Stimulated activated naive CD4-positive, alpha-beta T cell treated with Interleukin-2 at 50 U/mL for 16 hours (primary cell): ENCODE measurements around the gene LTBP2.

Experiments used
- DNase-seq: peaks from one replicate; lab custom pipeline; 2025; lab: John Stamatoyannopoulos, UW

Gene LTBP2

DNA sequence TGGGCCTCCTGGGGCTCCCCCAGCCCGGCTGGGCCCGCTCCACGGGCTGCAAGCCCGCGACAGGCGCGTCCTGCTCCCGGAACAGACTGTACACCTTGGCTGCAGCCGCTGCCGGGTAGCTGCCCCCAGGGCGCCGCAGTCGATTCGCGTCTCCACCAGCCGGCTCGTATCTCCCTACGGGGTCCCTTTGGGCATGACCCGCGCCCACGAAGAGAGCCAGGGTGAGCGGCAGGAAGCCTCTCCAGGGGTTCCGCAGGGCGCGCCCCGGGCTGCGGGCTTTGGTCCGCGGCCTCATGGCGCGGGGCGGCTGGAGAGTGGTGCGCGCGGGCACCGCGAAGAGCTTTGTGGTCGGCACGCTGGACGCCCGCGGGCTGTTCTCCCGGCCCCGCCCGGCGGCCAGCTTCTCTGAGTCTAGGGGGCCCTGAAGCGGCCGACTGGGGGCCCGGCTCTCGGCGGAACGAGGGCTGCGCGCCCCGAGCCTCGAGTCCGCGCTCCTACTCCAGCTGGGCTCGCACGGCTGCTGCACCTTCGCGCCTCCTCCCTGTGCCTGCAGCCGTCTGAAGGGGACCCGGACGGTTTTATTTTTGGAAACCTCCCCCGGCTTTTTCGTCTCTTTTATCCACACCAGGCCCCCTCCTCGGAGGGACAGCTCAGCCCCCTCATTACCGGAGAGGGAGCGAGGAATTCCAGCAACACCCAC lies at the start of gene LTBP2:
LTBP2 (minus strand) TSS at position 588 of the 700 bp plus-strand sequence; CDS start at position 295, 293 bp downstream.
- no peak for DNase-seq

DNA sequence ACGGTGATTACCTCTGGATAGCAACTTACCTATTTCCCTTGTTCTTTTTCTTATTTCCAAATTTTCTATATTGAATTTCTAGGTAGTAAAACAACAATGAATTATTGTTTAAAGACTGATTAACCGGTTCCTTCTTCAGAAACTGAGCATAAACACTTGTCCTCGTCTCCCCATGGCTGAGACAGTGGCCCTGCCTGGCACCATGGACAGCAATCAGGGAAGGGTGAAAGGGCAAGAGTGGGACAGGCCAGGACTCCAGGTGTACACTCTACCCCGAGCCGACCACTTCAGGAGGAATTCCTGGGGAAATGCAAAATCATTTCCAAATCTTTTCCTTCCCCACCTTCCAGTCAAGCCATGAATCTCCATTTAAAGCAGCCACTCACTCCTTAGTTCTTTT lies 48.8 kb upstream of the LTBP2 start:
- DNase-seq = no peak

- DNase-seq = no peak
These were observed 48.1 kb upstream of the LTBP2 start for GRCh38 chr14:74660167-74660566.

DNA sequence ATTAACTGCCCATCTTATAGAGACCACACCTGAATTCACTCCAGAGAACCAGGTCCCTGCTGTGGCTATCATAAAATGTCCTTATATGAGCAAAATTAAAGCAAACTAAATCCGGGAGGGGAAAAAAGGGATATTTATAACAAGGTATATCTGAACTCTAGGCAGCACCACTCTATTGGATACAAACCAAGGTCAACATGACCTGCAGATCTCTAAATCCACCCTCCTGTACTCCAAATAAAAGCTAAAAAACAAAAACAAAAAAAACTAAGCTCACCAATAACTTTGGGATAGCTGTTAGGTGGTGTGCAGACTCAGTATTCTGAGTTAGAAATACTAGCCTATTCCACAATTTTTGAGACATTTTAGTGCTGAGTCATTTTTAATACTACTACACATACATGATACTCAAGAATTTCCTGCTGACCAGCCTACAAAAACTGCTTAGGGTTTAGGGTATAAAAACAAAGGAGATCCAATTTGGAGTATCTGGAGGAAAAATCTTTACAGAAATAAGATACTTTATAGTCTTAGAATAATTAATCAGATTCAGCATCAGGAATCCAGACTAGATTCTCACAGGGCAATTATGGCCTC lies 46.6 kb upstream of the LTBP2 start:
- no peak for DNase-seq

- no peak for DNase-seq
These were observed 44.9 kb upstream of the LTBP2 start for GRCh38 chr14:74656964-74657363.

DNA sequence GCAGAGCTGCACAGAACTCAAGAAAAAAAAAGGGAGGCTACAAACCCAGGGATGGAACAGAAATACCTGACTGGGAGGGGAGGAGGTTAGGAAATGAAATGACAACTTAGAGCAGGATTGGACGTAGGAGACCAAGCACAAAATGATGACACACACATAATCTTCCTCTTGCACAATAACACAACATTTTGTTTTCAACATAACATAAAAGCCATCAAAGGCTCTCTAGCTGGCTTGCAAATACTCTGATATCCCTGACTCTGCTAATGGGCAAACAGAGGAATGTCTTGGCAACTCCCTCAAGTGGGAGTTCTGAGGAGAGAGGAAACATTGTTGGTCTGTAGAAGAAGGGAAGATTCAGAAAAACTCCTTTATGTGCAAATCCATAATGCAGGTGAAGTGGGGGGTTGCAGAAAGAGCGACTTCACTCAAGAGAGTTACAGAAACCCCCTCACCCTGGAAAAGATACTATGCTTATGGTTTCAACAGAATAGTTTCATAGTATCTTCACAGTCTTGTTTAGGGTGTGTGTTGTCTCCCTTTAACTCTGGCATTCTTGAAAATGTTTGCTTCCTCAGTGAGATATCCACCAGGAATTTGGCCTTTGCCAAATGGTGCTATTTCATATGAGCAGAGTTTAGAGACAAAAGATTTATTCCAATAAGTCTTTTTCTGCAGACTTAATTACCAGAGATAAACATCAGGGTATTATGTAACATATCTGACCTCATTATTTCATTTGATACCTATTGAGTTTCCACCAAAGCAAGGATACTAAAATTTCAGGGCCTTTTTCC lies 43.8 kb upstream of the LTBP2 start:
- no peak for DNase-seq

GRCh38 chr14:74654931-74655330 lies 42.9 kb upstream of the LTBP2 start:
- no peak for DNase-seq

DNA sequence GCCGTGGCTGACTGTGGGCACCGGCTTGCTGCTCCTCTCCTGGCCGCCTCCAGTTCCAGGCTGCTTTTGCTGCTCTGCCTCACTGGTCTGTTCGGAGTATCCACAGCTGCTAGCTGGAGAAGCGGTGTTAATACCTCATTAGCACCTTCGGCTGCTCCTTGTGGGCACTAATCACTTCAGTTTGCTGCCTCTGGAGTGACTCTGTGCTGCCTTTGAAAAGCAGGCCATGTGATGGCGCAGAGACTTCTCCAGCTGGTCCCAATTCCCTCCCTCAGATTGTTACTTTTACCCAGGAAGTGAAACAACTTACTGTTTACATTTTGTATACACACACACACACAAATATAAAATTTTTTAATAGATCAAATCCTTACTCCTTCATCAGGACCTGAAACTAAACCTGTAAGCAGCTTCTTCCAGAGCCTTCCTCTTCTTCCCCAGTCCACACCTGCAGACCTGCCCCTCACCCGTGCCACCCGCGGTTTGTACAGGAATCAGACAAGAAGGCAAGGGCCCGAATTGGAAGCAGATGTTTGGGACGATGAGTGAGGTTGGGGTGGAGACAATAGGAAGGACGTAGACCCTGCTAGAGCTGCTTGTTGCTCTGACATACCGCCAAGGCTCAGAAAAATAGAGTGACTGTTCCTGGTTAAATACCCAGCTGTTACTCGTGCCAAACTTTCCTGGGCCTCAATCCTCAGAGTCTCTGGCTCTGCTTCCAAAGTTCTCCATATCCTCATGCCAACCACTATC lies 41.5 kb upstream of the LTBP2 start:
- no peak for DNase-seq

- DNase-seq = no peak
These were observed 40.5 kb upstream of the LTBP2 start for GRCh38 chr14:74652541-74652940.

DNA sequence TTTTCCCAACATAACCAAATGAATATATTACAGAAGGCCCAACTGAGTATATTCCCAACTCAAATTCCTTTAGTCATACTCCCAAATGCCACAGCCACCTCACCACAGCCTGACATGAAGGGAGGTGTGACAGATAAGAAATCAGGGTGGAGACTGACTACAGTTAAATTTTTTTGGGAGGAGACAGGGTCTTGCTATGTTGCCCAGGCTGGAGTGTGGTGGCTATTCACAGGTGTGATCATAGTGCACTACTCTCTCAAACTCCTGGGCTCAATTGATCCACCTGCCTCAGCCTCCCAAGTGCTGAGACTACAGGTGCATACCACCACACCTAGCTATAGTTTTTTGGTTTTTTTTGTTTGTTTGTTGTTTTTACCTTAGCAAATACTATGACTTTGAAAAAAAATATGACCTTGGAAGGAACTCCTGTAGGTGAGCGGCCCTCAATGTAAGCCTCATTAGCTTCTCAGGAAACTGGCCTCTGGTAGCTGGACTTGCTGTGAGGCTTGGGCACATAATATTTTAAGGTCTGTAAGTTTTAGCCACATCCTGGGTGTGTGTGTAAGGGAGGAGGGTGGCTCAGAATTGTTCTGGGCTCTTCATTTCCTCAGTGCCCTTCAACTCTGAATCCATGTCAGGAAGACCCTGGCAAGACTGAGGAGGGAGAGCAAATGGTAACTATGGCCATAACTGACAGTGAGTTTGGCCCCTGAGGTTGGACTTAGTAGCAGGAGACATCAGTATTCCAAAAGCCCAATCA lies 39.1 kb upstream of the LTBP2 start:
- DNase-seq = no peak

DNA sequence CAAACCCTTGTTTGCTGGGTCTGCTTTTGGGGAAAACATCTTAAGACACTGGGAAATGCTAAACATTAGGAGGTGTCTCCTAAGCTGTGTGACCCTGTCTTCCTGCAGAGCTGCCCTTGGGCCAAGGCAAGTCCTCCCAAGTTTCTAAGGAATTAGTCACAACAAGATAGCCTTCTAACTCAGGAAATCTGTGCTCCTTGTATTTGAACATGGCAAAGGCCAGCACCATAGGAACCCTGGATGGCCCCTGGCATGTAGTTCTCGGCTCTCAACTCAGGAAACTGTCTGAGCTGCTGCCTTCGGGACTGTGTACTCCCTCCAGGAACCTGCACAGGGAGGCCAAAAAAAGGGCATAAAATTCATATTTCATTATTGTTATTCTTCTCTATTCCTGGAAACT lies 37.6 kb upstream of the LTBP2 start:
- DNase-seq = no peak

GRCh38 chr14:74649167-74649566 lies 37.1 kb upstream of the LTBP2 start:
- no peak for DNase-seq

- no peak for DNase-seq
These were observed 36.6 kb upstream of the LTBP2 start for GRCh38 chr14:74648601-74649000.

GRCh38 chr14:74647678-74648461 lies 35.8 kb upstream of the LTBP2 start:
- DNase-seq = no peak

DNA sequence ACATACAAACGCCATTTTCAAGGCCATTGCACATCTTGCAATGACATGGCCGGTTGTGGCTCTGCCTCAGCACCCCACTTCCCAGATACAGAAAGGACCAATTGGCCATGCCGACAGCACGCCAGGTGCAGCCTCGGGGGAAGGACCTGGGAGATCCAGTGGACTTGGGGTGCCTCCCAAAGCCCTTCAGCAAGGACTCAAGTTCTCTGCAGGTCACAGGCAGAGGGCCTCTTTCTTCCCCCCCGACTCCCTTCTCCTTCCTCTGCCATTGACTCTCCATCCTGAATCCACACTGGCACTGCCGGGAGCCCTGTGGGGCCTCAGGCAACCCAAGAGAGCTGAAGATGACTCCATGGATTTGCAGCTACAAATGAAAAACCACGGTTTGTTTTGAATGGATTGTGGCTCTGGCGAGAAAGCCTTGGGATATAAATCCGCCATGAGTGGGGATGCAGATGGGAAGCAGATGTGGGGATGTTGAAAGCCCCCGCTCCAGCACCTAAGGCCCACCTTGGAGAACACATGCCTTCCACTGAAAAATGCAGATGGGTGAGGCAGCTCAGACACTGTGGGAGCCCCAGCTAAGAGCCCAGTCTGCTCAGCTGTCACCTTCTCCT lies 35.1 kb upstream of the LTBP2 start:
- no peak for DNase-seq

GRCh38 chr14:74645756-74646470 lies 33.9 kb upstream of the LTBP2 start:
- DNase-seq = no peak

DNA sequence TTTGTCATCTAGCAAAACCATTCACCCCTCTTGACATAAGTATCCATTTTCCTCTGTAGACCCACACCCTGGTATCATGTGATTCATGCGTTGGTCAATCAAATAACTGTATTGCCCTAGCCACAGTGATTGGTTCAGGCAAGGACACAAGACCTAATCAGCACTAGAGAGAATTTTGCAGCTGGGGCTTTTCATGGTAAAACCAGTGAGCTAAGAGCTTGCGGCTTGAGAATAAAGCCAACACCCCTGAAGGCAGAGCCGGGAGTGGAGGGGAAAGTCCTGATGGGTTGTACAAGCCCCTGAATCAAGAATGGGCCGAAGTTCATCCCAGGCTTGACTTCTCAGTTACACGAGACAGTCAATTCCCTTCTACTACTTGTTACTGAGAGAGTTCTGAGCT lies 33.2 kb upstream of the LTBP2 start:
- no peak for DNase-seq

GRCh38 chr14:74641601-74642391 lies 29.8 kb upstream of the LTBP2 start:
- no peak for DNase-seq

DNA sequence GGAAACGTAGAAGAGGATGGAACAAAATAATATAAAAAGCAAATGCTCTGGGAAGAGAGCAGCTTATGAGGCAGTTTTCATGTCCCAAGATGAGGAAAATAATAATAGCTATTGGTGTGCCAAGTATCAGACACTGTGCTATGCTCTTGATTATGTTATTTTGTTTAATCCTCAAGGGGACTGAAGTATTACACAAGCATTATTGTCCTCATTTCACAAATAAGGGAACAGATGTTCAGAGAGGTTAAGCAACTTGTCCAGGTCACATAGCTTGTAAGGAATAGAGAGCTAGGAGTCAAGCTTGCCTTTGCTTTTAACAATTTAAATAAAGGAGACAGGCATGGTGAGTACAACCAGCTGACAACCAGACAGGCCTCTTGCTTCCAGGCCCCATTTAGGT lies 26.9 kb upstream of the LTBP2 start:
- DNase-seq = no peak
